Activated B cell treated with CpG ODN at 0.5 μM for 24 hours (primary cell): ENCODE data around the gene CENPVL3. TPM values are rescaled to one million over a fixed set of nuclear protein-coding genes. Genes with fewer than 3 reads are reported as not detected.

Source experiments
- ATAC-seq: fragments of 200-7000 bp; cut with Tn5 transposase; one replicate; pipeline ENCODE4 v1.10.0; 2021; ENCODE audit warnings: low read depth, mild to moderate bottlenecking, moderate library complexity
- CTCF ChIA-PET: fragments of 350-600 bp; sonication (Branson Sonifier 250); formaldehyde crosslinking; loops from one replicate; lab custom pipeline; 2021; ENCODE audit warnings: antibody characterized with exemption; lab: Charles Lee
- POLR2A ChIA-PET: fragments of 350-600 bp; sonication (Branson Sonifier 250); formaldehyde crosslinking; loops from one replicate; lab custom pipeline; 2021; ENCODE audit warnings: antibody characterized with exemption; lab: Charles Lee
- DNase-seq: peaks from one replicate; pipeline ENCODE4 v3.0.0; 2022
- H3K27ac Mint-ChIP-seq: one replicate; pipeline ENCODE4 v1.8.0; 2020; ENCODE audit warnings: mixed read lengths
- H3K27me3 Mint-ChIP-seq: one replicate; pipeline ENCODE4 v1.8.0; 2021; ENCODE audit warnings: mixed read lengths
- H3K36me3 Mint-ChIP-seq: one replicate; pipeline ENCODE4 v1.8.0; 2021; ENCODE audit warnings: low read depth, mixed read lengths
- H3K4me1 Mint-ChIP-seq: one replicate; pipeline ENCODE4 v1.8.0; 2021; ENCODE audit warnings: mixed read lengths
- H3K4me3 Mint-ChIP-seq: one replicate; pipeline ENCODE4 v1.8.0; 2020; ENCODE audit warnings: mild to moderate bottlenecking, mixed read lengths
- H3K9me3 Mint-ChIP-seq: one replicate; pipeline ENCODE4 v1.8.0; 2020; ENCODE audit warnings: mixed read lengths
- CTCF ChIP-seq: fragments of 200-600 bp; IDR thresholded peaks from one replicate; pipeline ENCODE4 v1.8.0; 2022; ENCODE audit warnings: antibody characterized with exemption, mild to moderate bottlenecking
- intact Hi-C: fragments of 100-400 bp; cut with micrococcal nuclease; formaldehyde crosslinking; loops from one replicate; pipeline ENCODE4 v1.15.1; 2024
- total RNA-seq: library from RNA; stranded (reverse); gene quantifications from 2 replicates; pipeline ENCODE4 v1.2.3, GENCODE V29; 2022

The CENPVL3 gene
- total RNA-seq, 1 donor from 2014 or later: not detected

GRCh38 chrX:51614353-51615012, 4.2 kb downstream of the CENPVL3 start:
- peaks cover 3% of the 10 kb centered on the region for H3K4me1 Mint-ChIP-seq
- no peaks in the 10 kb centered on the region for H3K9me3 Mint-ChIP-seq

GRCh38 chrX:51608766-51609165, 9.9 kb downstream of the CENPVL3 start:
- peaks cover 2% of the 10 kb centered on the region for H3K27me3 Mint-ChIP-seq
- H3K4me3 Mint-ChIP-seq: no peak overlapping the region
- intact Hi-C loops: no loop called here
- ChIA-PET CTCF (no interaction called here), POLR2A (no interaction called here)
- no peak for DNase-seq
- ATAC-seq: no peak
- no peak for TF ChIP-seq CTCF
- H3K9me3 Mint-ChIP-seq: no peaks in the 10 kb centered on the region
- H3K4me1 Mint-ChIP-seq: peaks cover 3% of the 10 kb centered on the region
- H3K36me3 Mint-ChIP-seq: no peaks in the 10 kb centered on the region
- H3K27ac Mint-ChIP-seq: no peak overlapping the region

More at GRCh38 chrX:51614353-51615012, 4.2 kb downstream of the CENPVL3 start:
- DNase-seq: no peak
- intact Hi-C loops: loop anchor here (1.0 to 2.0 kb wide), 2 partner anchors 188 to 647 kb away; no protein-coding TSS in a partner anchor
- ChIA-PET POLR2A (no interaction called here), CTCF (no interaction called here)
- Mint-ChIP-seq H3K27ac (no peak overlapping the region), H3K36me3 (no peaks in the 10 kb centered on the region), H3K27me3 (peaks cover 20% of the 10 kb centered on the region), H3K4me3 (no peak overlapping the region)
- no peak for ATAC-seq
- TF ChIP-seq CTCF: no peak

GRCh38 chrX:51608126-51608525, 10.6 kb downstream of the CENPVL3 start:
- H3K27me3 Mint-ChIP-seq: peaks cover 2% of the 10 kb centered on the region
- intact Hi-C loops: no loop called here
- ChIA-PET POLR2A (no interaction called here), CTCF (no interaction called here)
- no peak overlapping the region for H3K4me3 Mint-ChIP-seq
- no peak for ATAC-seq
- H3K27ac Mint-ChIP-seq: no peak overlapping the region
- H3K4me1 Mint-ChIP-seq: peaks cover 3% of the 10 kb centered on the region
- no peaks in the 10 kb centered on the region for H3K36me3 Mint-ChIP-seq
- no peak for TF ChIP-seq CTCF
- no peaks in the 10 kb centered on the region for H3K9me3 Mint-ChIP-seq
- no peak for DNase-seq

- H3K27me3 Mint-ChIP-seq: peaks cover 2% of the 10 kb centered on the region
- intact Hi-C loops: no loop called here
- POLR2A ChIA-PET: no interaction called here
- H3K4me3 Mint-ChIP-seq: no peak overlapping the region
- H3K4me1 Mint-ChIP-seq: peaks cover 3% of the 10 kb centered on the region
- ATAC-seq: no peak
- no peaks in the 10 kb centered on the region for H3K36me3 Mint-ChIP-seq
- no peak for DNase-seq
- CTCF ChIA-PET: no interaction called here
- H3K27ac Mint-ChIP-seq: no peak overlapping the region
- H3K9me3 Mint-ChIP-seq: no peaks in the 10 kb centered on the region
- TF ChIP-seq CTCF: no peak
These were observed 12.3 kb downstream of the CENPVL3 start for GRCh38 chrX:51606446-51606845.

GRCh38 chrX:51598899-51599298, 19.8 kb downstream of the CENPVL3 start:
- ChIA-PET POLR2A (no interaction called here), CTCF (no interaction called here)
- ATAC-seq: no peak
- intact Hi-C loops: no loop called here
- no peaks in the 10 kb centered on the region for H3K9me3 Mint-ChIP-seq
- no peaks in the 10 kb centered on the region for H3K4me1 Mint-ChIP-seq
- TF ChIP-seq CTCF: no peak
- no peak overlapping the region for H3K4me3 Mint-ChIP-seq
- no peak overlapping the region for H3K27ac Mint-ChIP-seq
- DNase-seq: no peak
- peaks cover 11% of the 10 kb centered on the region for H3K27me3 Mint-ChIP-seq
- H3K36me3 Mint-ChIP-seq: no peaks in the 10 kb centered on the region
